HEK293 (cell line): ENCODE results near the gene TFB2M.

Experiments
- CTCF ChIA-PET: fragments of 350-600 bp; formaldehyde crosslinking; extraction: SDS; loops from one replicate; lab custom pipeline; 2021; ENCODE audit warnings: antibody characterized with exemption; lab: Yijun Ruan, JAX
- POLR2A ChIA-PET: fragments of 300-600 bp; formaldehyde crosslinking; extraction: SDS; loops from one replicate; lab custom pipeline; 2020; ENCODE audit warnings: antibody characterized with exemption, inconsistent platforms; lab: Yijun Ruan, JAX
- H3K27ac ChIP-seq: fragments of 200-500 bp; sonication (Bioruptor generic); 2 replicates; pipeline ENCODE4 v1.5.1; 2014; ENCODE audit warnings: low read depth, low read length, control low read depth, inconsistent platforms; ENCODE audit errors: extremely low read depth
- H3K36me3 ChIP-seq, 2 experiments: fragments of 200-500 bp in 1 of 2; sonication (Bioruptor generic) in 1 of 2; 1 replicate in 1 of 2; 2 replicates in 1 of 2; pipeline ENCODE4 v1.5.1; 2014 to 2017; ENCODE audit warnings: inconsistent platforms in 2 of 2, low read length in 2 of 2; ENCODE audit not compliant: control insufficient read depth in 2 of 2, insufficient read depth in 1 of 2
- H3K4me1 ChIP-seq: fragments of 200-500 bp; sonication (Bioruptor generic); 2 replicates; pipeline ENCODE4 v1.5.1; 2014; ENCODE audit warnings: mild to moderate bottlenecking, low read length, inconsistent platforms; ENCODE audit not compliant: control insufficient read depth, insufficient read depth
- H3K4me3 ChIP-seq: 2 replicates; pipeline ENCODE4 v1.5.1; 2011; ENCODE audit warnings: low read depth, mild to moderate bottlenecking, control low read depth, low read length, moderate library complexity
- H3K9me3 ChIP-seq: fragments of 200-500 bp; sonication (Bioruptor generic); 2 replicates; pipeline ENCODE4 v1.5.1; 2014; ENCODE audit warnings: low read depth, low read length, inconsistent platforms; ENCODE audit not compliant: control insufficient read depth, insufficient read depth
- IKZF3 ChIP-seq: fragments of 450-650 bp; IDR thresholded peaks from 2 replicates; pipeline ENCODE4 v1.5.0; 2018; ENCODE audit warnings: missing biosample characterization, mild to moderate bottlenecking, missing genetic modification characterization, moderate library complexity
- KLF10 ChIP-seq: fragments of 450-650 bp; IDR thresholded peaks from 2 replicates; pipeline ENCODE4 v1.5.1; 2018; ENCODE audit warnings: missing biosample characterization, mild to moderate bottlenecking, missing genetic modification characterization
- PBX3 ChIP-seq: sonication (generic); formaldehyde crosslinking; IDR thresholded peaks from 2 replicates; pipeline ENCODE4 v1.8.1; 2022; ENCODE audit warnings: mild to moderate bottlenecking, moderate library complexity, missing genetic modification reagents
- SETDB1 ChIP-seq: IDR thresholded peaks from one replicate; pipeline ENCODE4 v1.6.1; 2017; ENCODE audit warnings: mild to moderate bottlenecking, low read length, moderate library complexity, mixed read lengths; ENCODE audit not compliant: insufficient read length
- TRIM28 ChIP-seq: IDR thresholded peaks from 2 replicates; pipeline ENCODE4 v1.6.1; 2011; ENCODE audit warnings: low read length, control low read depth, borderline replicate concordance
- ZBTB7A ChIP-seq: fragments of 450-650 bp; formaldehyde crosslinking; IDR thresholded peaks from 2 replicates; pipeline ENCODE4 v1.5.1; 2016; ENCODE audit warnings: low read depth, missing biosample characterization, missing genetic modification characterization
- ZFHX2 ChIP-seq: fragments of 450-650 bp; formaldehyde crosslinking; conservative IDR thresholded peaks from 2 replicates; pipeline ENCODE4 v1.5.1; 2016; ENCODE audit warnings: missing biosample characterization, missing genetic modification characterization
- ZNF155 ChIP-seq: fragments of 450-650 bp; formaldehyde crosslinking; IDR thresholded peaks from 2 replicates; pipeline ENCODE4 v1.5.1; 2016; ENCODE audit warnings: missing biosample characterization, missing genetic modification characterization
- ZNF175 ChIP-seq: fragments of 450-650 bp; formaldehyde crosslinking; IDR thresholded peaks from 2 replicates; pipeline ENCODE4 v1.5.1; 2016; ENCODE audit warnings: missing biosample characterization, missing genetic modification characterization
- ZNF211 ChIP-seq: fragments of 450-650 bp; formaldehyde crosslinking; IDR thresholded peaks from 2 replicates; pipeline ENCODE4 v1.5.1; 2016; ENCODE audit warnings: low read depth, missing biosample characterization, missing genetic modification characterization
- ZNF214 ChIP-seq: fragments of 450-650 bp; formaldehyde crosslinking; IDR thresholded peaks from 2 replicates; pipeline ENCODE4 v1.5.1; 2017; ENCODE audit warnings: missing biosample characterization, mild to moderate bottlenecking, missing genetic modification characterization, borderline replicate concordance
- ZNF223 ChIP-seq: fragments of 450-650 bp; formaldehyde crosslinking; IDR thresholded peaks from 2 replicates; pipeline ENCODE4 v1.5.1; 2016; ENCODE audit warnings: missing biosample characterization, missing genetic modification characterization
- ZNF302 ChIP-seq: fragments of 450-650 bp; formaldehyde crosslinking; IDR thresholded peaks from 2 replicates; pipeline ENCODE4 v1.5.1; 2016; ENCODE audit warnings: missing biosample characterization, missing genetic modification characterization, low read depth
- ZNF341 ChIP-seq: fragments of 450-650 bp; formaldehyde crosslinking; IDR thresholded peaks from 2 replicates; pipeline ENCODE4; 2016; ENCODE audit warnings: low read depth, missing biosample characterization, missing genetic modification characterization
- ZNF404 ChIP-seq: fragments of 450-650 bp; formaldehyde crosslinking; IDR thresholded peaks from 2 replicates; pipeline ENCODE4 v1.5.1; 2017; ENCODE audit warnings: missing biosample characterization, missing genetic modification characterization
- ZNF433 ChIP-seq: fragments of 450-650 bp; formaldehyde crosslinking; IDR thresholded peaks from 2 replicates; pipeline ENCODE4 v1.5.1; 2016; ENCODE audit warnings: missing biosample characterization, missing genetic modification characterization, low read depth
- ZNF639 ChIP-seq: fragments of 450-650 bp; formaldehyde crosslinking; IDR thresholded peaks from 2 replicates; pipeline ENCODE4 v1.5.1; 2016; ENCODE audit warnings: missing biosample characterization, missing genetic modification characterization
- ZNF747 ChIP-seq: fragments of 450-650 bp; formaldehyde crosslinking; IDR thresholded peaks from 2 replicates; pipeline ENCODE4 v1.5.1; 2016; ENCODE audit warnings: missing biosample characterization, missing genetic modification characterization
- ZNF843 ChIP-seq: fragments of 450-650 bp; formaldehyde crosslinking; IDR thresholded peaks from 2 replicates; pipeline ENCODE4 v1.5.1; 2016; ENCODE audit warnings: missing biosample characterization, missing genetic modification characterization
- TF ChIP-seq, protein P1 (sequence below): fragments of 450-650 bp; formaldehyde crosslinking; IDR thresholded peaks from 2 replicates; pipeline ENCODE4 v1.5.1; 2016; ENCODE audit warnings: missing biosample characterization, missing genetic modification characterization
- TF ChIP-seq, protein P2 (sequence below): fragments of 450-650 bp; formaldehyde crosslinking; IDR thresholded peaks from 2 replicates; pipeline ENCODE4 v1.5.1; 2016; ENCODE audit warnings: missing biosample characterization, missing genetic modification characterization

TFB2M gene

DNA sequence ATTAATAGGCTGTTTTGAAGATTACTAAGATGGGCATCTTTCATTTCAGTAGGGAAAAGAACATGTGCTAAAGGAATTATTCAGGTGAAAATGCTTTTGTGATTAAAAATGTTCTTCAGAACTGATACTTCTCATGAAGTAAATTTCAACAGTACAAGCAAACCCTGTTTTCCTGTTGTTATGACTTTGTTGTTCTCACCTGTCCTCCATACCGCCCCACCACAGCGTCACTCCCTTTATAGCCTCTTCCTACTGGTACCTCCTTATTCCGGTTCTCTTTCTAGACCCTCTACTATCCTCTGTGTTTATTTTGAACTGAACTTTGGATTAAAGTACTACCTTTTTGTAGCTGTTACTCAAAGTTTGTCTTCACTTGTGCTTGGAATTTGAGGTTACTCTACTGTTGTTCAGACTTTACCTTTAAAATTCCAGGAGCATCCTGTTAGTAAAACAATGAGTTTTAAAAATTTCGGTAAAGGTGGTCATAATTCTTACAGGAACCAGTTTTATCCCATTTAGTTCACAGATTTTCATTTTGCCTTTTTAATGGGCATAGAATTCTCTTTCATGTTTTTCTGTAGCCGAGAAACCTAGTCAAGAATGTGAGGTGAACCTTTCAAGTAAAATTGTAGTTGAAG, 11.1 kb upstream of the TFB2M start:
- TF ChIP-seq ZNF404 (tag by site-specific recombination) (no peak), ZNF843 (tag by site-specific recombination) (no peak), ZNF214 (tag by site-specific recombination) (no peak), ZNF211 (tag by site-specific recombination) (no peak), KLF10 (tag by site-specific recombination) (no peak)
- H3K9me3 ChIP-seq, result no peaks in the 10 kb centered on the region
- ChIA-PET POLR2A (no interaction called here), CTCF (no interaction called here)
- no peak overlapping the region for H3K4me3 ChIP-seq
- no peaks in the 10 kb centered on the region for H3K36me3 ChIP-seq
- no peaks in the 10 kb centered on the region for H3K4me1 ChIP-seq
- H3K27ac ChIP-seq, result no peak overlapping the region

- no peaks in the 10 kb centered on the region for H3K9me3 ChIP-seq
- H3K27ac ChIP-seq, result no peak overlapping the region
- POLR2A ChIA-PET, result no interaction called here
- H3K36me3 ChIP-seq, result no peaks in the 10 kb centered on the region
- TF ChIP-seq, protein P1, sequence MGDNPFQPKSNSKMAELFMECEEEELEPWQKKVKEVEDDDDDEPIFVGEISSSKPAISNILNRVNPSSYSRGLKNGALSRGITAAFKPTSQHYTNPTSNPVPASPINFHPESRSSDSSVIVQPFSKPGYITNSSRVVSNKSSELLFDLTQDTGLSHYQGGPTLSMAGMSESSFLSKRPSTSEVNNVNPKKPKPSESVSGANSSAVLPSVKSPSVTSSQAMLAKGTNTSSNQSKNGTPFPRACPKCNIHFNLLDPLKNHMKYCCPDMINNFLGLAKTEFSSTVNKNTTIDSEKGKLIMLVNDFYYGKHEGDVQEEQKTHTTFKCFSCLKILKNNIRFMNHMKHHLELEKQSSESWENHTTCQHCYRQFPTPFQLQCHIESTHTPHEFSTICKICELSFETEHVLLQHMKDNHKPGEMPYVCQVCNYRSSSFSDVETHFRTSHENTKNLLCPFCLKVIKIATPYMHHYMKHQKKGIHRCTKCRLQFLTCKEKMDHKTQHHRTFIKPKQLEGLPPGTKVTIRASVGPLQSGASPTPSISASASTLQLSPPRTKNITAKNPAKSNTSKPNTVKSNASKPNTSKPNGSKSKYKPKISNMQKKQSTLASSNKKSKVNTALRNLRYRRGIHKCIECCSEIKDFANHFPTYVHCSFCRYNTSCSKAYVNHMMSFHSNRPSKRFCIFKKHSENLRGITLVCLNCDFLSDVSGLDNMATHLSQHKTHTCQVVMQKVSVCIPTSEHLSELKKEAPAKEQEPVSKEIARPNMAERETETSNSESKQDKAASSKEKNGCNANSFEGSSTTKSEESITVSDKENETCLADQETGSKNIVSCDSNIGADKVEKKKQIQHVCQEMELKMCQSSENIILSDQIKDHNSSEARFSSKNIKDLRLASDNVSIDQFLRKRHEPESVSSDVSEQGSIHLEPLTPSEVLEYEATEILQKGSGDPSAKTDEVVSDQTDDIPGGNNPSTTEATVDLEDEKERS, result no peak
- TF ChIP-seq, protein P2, sequence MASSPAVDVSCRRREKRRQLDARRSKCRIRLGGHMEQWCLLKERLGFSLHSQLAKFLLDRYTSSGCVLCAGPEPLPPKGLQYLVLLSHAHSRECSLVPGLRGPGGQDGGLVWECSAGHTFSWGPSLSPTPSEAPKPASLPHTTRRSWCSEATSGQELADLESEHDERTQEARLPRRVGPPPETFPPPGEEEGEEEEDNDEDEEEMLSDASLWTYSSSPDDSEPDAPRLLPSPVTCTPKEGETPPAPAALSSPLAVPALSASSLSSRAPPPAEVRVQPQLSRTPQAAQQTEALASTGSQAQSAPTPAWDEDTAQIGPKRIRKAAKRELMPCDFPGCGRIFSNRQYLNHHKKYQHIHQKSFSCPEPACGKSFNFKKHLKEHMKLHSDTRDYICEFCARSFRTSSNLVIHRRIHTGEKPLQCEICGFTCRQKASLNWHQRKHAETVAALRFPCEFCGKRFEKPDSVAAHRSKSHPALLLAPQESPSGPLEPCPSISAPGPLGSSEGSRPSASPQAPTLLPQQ, result no peak
- TF ChIP-seq ZBTB7A, result no peak
- no peaks in the 10 kb centered on the region for H3K4me1 ChIP-seq
- no peak overlapping the region for H3K4me3 ChIP-seq
- CTCF ChIA-PET, result no interaction called here
Measured at GRCh38 chr1:246576709-246577032, 10.6 kb upstream of the TFB2M start.

DNA sequence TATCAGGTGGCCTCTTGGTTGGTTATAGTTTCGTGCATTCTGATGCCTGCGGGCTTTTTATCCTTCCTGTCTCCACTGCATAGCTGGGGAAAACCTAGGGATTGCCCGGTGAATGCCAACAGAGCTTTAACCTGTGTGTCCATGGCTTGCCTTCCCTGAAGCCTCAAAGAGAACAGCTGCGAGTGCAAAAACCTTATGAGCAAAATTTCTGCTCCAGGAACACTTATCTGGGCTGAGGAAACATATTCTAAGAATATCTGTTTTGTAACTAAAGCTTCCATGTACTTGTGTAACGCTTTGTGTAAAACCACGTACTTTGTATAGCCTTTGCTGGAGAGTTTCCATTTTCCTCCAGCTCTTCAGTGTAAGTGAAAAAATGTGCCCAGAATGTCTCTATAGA, 7.4 kb upstream of the TFB2M start:
- H3K27ac ChIP-seq, result no peak overlapping the region
- CTCF ChIA-PET, result no interaction called here
- POLR2A ChIA-PET, result no interaction called here
- H3K9me3 ChIP-seq, result no peaks in the 10 kb centered on the region
- no peaks in the 10 kb centered on the region for H3K36me3 ChIP-seq
- H3K4me1 ChIP-seq, result no peaks in the 10 kb centered on the region
- TF ChIP-seq ZNF223, result no peak
- no peak for TF ChIP-seq ZNF175 (tag by site-specific recombination)
- no peak for TF ChIP-seq SETDB1
- TF ChIP-seq TRIM28, result no peak
- no peak for TF ChIP-seq ZNF639
- TF ChIP-seq IKZF3, result no peak
- no peak overlapping the region for H3K4me3 ChIP-seq

DNA sequence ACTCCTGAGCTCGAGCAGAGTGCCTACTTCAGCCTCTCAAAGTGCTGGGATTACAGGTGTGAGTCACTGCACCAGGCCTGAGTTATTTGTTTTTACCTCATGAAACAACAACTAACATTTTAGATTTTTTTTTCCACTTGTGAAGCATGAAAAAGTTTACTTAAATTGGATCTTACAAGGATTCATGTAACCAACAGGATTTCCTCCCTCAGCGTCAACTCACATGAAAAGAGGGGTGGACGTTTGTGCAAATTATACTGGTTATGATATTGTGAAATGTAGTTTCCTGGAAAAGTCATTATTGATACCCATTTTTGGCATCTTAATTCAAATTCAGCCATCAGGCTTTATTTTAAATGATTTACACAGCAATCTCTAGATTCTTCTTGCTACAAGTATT, 6.7 kb upstream of the TFB2M start:
- Histone ChIP-seq H3K9me3 (no peaks in the 10 kb centered on the region), H3K27ac (no peak overlapping the region), H3K36me3 (no peaks in the 10 kb centered on the region), H3K4me3 (no peak overlapping the region), H3K4me1 (no peaks in the 10 kb centered on the region)
- CTCF ChIA-PET, result no interaction called here
- POLR2A ChIA-PET, result no interaction called here
- TF ChIP-seq ZNF433 (tag by site-specific recombination), result no peak
- no peak for TF ChIP-seq PBX3 (CRISPR knock-in tag)
- TF ChIP-seq ZFHX2 (tag by site-specific recombination), result no peak
- no peak for TF ChIP-seq ZNF302 (tag by site-specific recombination)
- no peak for TF ChIP-seq ZNF747 (tag by site-specific recombination)
- TF ChIP-seq ZNF341 (tag by site-specific recombination), result no peak
- TF ChIP-seq ZNF155 (tag by site-specific recombination), result no peak
- TF ChIP-seq ZNF639, result no peak
